Smooth muscle cell (in vitro differentiated cells): ENCODE results near the gene RASSF3. TPM values are rescaled to one million over a fixed set of nuclear protein-coding genes. Genes with fewer than 3 reads are reported as not detected.

Experiments used
- DNase-seq: peaks from one replicate; lab custom pipeline; 2025; ENCODE audit not compliant: unreplicated experiment; lab: John Stamatoyannopoulos, UW
- H2AFZ ChIP-seq: fragments of 200-600 bp; sonication (generic); 2 replicates; pipeline ENCODE4 v1.6.0; 2016; ENCODE audit warnings: antibody characterized with exemption, low read depth, mild to moderate bottlenecking
- H3F3A ChIP-seq: fragments of 200-600 bp; sonication (generic); 2 replicates; pipeline ENCODE4 v1.6.0; 2017; ENCODE audit warnings: antibody characterized with exemption, low read depth
- H3K27ac ChIP-seq: fragments of 200-600 bp; sonication (generic); 2 replicates; pipeline ENCODE4 v1.5.1; 2016; ENCODE audit warnings: low read depth, mild to moderate bottlenecking
- H3K27me3 ChIP-seq: fragments of 200-600 bp; sonication (generic); 2 replicates; pipeline ENCODE4 v1.6.1; 2016; ENCODE audit warnings: low read depth, mild to moderate bottlenecking
- H3K36me3 ChIP-seq: fragments of 200-600 bp; sonication (generic); 2 replicates; pipeline ENCODE4 v1.5.1; 2016; ENCODE audit warnings: low read depth
- H3K4me1 ChIP-seq: fragments of 200-600 bp; sonication (generic); 2 replicates; pipeline ENCODE4 v1.5.1; 2016; ENCODE audit warnings: low read depth
- H3K4me2 ChIP-seq: fragments of 200-600 bp; sonication (generic); 2 replicates; pipeline ENCODE4 v1.6.0; 2016; ENCODE audit warnings: mild to moderate bottlenecking
- H3K4me3 ChIP-seq: fragments of 200-600 bp; sonication (generic); 2 replicates; pipeline ENCODE4 v1.5.1; 2016; ENCODE audit warnings: mild to moderate bottlenecking
- H3K79me2 ChIP-seq: fragments of 200-600 bp; sonication (generic); 2 replicates; pipeline ENCODE4 v1.6.0; 2016; ENCODE audit warnings: low read depth, mild to moderate bottlenecking
- H3K9ac ChIP-seq: fragments of 200-600 bp; sonication (generic); 2 replicates; pipeline ENCODE4 v1.6.0; 2016; ENCODE audit warnings: low read depth
- H3K9me3 ChIP-seq: fragments of 200-600 bp; sonication (generic); replicated peaks from 2 replicates; pipeline ENCODE4 v1.5.1; 2016; ENCODE audit warnings: low read depth
- H4K20me1 ChIP-seq: fragments of 200-600 bp; sonication (generic); 2 replicates; pipeline ENCODE4 v1.6.0; 2016; ENCODE audit warnings: low read depth
- CTCF ChIP-seq: fragments of 200-600 bp; sonication (generic); IDR thresholded peaks from 2 replicates; pipeline ENCODE4 v1.5.1; 2017; ENCODE audit warnings: borderline replicate concordance, mild to moderate bottlenecking, antibody characterized with exemption; ENCODE audit not compliant: insufficient read depth, poor library complexity, severe bottlenecking
- WGBS: methylation state at CpG from one replicate; pipeline ENCODE4 v1.1.7; 2016; ENCODE audit warnings: low lambda C conversion rate; 5-methylcytosine and 5-hydroxymethylcytosine counted together
- polyA plus RNA-seq: library from polyadenylated mRNA; unstranded; fragments of >200 nt; fragmentation: Nextera tagmentation; extraction: Ambion mirVana; gene quantifications from 2 replicates; pipeline ENCODE4 v1.2.1, GENCODE V29; 2016
- total RNA-seq: library from RNA; depleted of rRNA; stranded (reverse); fragments of >200 nt; gene quantifications from 2 replicates; pipeline ENCODE4 v1.2.3, GENCODE V29; 2014

RASSF3 gene
- total and polyA plus RNA-seq, 2 experiments from 2014 or later, result 1.2 to 5.6 TPM

DNA sequence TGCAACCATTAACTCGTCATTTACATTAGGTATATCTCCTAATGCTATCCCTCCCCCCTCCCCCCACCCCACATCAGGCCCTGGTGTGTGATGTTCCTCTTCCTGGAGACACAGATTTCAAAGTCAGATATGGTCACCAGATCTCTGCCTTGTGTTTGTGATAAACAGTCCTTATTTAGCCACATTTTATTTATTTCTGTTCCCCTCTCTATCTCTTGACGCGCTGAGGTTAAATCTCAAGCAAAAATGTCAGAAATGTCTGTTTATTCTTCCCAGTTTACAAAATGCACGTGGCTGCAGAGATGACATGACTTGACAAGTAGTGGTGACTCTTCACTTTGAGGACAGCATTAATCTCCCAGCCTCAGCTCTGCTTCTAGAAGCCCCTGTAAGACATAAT is 11.5 kb upstream of the RASSF3 start:
- H3K79me2 ChIP-seq, result no peaks in the 10 kb centered on the region
- no peak for TF ChIP-seq CTCF
- WGBS, result 60% methylated on average over 4 of the region's 4 CpGs

DNA sequence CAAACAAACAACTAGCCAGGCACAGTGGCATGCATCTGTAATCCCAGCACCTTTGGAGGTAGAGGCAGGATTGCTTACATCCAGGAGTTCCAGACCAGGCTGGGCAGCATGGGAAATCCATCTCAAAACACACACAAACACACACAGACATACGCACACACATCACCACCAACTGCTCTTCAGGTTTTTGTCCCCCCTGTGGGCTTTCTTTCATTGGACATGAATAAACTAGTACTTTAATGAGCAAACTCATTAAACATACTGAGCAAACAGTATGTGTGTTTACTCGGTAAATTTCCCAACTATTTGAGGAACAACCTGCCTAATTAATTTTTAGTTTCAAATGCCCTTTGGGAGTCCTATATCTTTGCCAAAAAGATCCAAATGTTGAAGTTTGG is 10.1 kb upstream of the RASSF3 start:
- no peak overlapping the region for H3K4me2 ChIP-seq
- 94% methylated on average over 2 of the region's 2 CpGs for WGBS
- TF ChIP-seq CTCF, result no peak

More for the DNA sequence above, 11.5 kb upstream of the RASSF3 start:
- H3K9me3 ChIP-seq, result no peaks in the 10 kb centered on the region
- DNase-seq, result no peak
- H3K9ac ChIP-seq, result no peak overlapping the region
- no peaks in the 10 kb centered on the region for H4K20me1 ChIP-seq
- no peaks in the 10 kb centered on the region for H3K27me3 ChIP-seq
- H3K4me3 ChIP-seq, result no peak overlapping the region
- H3K4me2 ChIP-seq, result no peak overlapping the region
- no peak overlapping the region for H2AFZ ChIP-seq
- H3K4me1 ChIP-seq, result no peaks in the 10 kb centered on the region
- no peaks in the 10 kb centered on the region for H3K36me3 ChIP-seq
- no peak overlapping the region for H3K27ac ChIP-seq
- H3F3A ChIP-seq, result no peaks in the 10 kb centered on the region

GRCh38 chr12:64603183-64603841 is 7.0 kb upstream of the RASSF3 start:
- no peak for TF ChIP-seq CTCF
- H3K9ac ChIP-seq, result no peak overlapping the region
- no peak overlapping the region for H3K4me2 ChIP-seq
- DNase-seq, result no peak
- H3K4me1 ChIP-seq, result no peaks in the 10 kb centered on the region
- H2AFZ ChIP-seq, result no peak overlapping the region
- H4K20me1 ChIP-seq, result no peaks in the 10 kb centered on the region
- H3K4me3 ChIP-seq, result no peak overlapping the region
- H3K9me3 ChIP-seq, result no peaks in the 10 kb centered on the region
- 96% methylated on average over 4 of the region's 4 CpGs for WGBS
- H3F3A ChIP-seq, result peaks cover 3% of the 10 kb centered on the region
- H3K79me2 ChIP-seq, result no peaks in the 10 kb centered on the region
- no peaks in the 10 kb centered on the region for H3K27me3 ChIP-seq
- H3K27ac ChIP-seq, result no peak overlapping the region
- no peaks in the 10 kb centered on the region for H3K36me3 ChIP-seq

More for the DNA sequence above, 10.1 kb upstream of the RASSF3 start:
- no peak for DNase-seq
- H3K9me3 ChIP-seq, result no peaks in the 10 kb centered on the region
- no peaks in the 10 kb centered on the region for H3K27me3 ChIP-seq
- no peaks in the 10 kb centered on the region for H3K36me3 ChIP-seq
- H3K4me1 ChIP-seq, result no peaks in the 10 kb centered on the region
- no peak overlapping the region for H3K4me3 ChIP-seq
- no peaks in the 10 kb centered on the region for H3F3A ChIP-seq
- no peaks in the 10 kb centered on the region for H3K79me2 ChIP-seq
- H3K9ac ChIP-seq, result no peak overlapping the region
- H3K27ac ChIP-seq, result no peak overlapping the region
- H2AFZ ChIP-seq, result no peak overlapping the region
- H4K20me1 ChIP-seq, result no peaks in the 10 kb centered on the region
